Stimulated activated CD8-positive, alpha-beta memory T cell treated with anti-CD3 and anti-CD28 coated beads, Interleukin-12 subunit alpha, Interleukin-12 subunit beta, amount 100 ng/mL, for 24 hours (primary cell): ENCODE data around the gene FAM13A.

Source experiments
- DNase-seq: peaks from one replicate; pipeline ENCODE4 v3.0.0-alpha.2; 2020; ENCODE audit errors: extremely low read depth

FAM13A gene

DNA sequence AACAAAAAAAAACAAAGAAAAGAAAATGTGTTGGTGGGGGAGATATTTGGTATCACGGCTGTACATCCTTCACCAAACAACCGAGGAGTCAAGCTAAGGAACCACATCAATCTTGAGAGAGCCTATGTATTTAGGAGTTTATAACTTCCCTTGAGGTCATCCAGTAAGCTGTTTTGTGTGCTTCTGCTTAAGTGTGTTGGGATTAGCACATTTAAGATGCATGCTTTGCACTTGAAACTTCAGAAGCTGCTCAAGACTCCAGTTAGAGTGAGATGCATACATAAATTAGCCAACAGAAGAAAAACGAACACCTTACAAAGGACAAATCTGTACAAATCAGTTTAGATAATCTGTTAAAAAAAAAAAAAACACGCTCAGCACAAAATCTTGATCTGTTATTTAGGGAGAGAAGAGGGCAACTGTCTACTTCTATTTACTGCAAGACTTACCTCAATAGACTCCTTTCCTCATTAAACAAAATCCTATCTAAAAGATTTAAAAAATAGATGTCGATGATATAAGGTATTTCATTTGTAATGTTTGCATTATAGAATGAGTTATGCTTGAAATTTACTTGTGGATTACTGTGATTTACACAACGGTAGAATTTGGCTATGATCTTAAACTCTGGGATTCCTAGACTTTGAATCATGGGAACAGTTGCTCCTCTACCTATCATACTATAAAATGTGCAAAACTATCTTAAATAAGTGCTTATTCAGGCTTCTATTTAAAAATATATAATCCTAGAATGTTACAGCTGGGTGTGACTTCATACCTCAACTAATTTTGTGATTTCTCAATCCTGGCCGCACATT, 305.5 kb downstream of the FAM13A start:
- no peak for DNase-seq

DNA sequence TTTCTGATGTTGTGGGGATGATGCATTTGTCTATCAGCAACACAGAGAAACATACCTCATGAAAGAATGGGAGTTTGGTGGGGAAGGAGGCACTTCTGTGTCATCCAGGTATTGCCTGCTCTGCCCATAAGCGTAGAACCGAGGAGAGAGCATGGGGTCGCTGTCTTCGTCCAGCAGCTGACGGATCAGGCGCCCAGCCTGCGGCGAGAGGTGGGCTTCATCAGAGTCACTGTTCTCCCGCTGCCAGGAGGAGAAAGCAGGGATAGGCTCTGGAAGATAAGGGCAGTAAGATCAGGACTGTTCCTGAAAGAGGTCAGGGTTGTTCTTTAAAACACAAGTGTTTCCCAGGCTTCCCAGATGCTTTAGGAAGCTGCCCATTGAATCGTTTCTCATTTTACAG, 306.6 kb downstream of the FAM13A start:
- DNase-seq = no peak

DNA sequence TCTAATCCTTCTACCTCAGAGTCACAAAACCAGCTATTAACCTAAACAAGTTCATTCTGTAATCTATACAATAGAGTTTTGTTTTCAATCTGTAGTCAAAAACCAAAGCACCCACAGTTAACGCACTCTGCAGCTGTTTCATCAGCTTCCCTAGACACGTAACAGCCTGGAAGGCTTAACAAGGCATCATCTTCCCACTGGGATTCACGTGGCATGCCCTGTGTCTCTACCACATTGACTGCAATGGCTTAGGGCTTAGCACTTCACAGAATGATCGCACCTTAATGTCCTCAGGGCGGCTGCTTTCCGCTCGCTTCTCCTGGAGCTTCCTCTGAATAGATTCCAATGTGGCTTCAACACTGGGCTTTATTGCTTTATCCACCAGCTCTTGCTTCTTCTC, 309.6 kb downstream of the FAM13A start:
- no peak for DNase-seq

DNA sequence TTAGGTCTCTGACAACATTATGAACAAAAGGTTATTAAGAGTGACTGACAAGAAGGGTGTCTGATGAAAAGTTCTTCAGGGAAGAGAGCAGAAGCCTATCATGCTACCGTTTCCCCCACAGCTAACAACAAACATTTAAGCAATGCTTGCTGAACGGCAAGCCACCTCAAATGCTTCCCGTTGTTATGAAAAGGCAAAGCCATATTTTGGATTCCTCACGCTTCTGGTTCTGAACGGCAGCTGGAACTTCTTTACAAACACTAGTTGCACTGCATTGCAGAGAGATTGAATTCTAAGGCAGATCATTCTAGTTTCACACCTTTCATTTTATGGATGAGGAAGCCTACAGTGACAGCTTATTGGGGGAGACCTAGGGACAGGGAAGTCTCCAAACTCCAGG, 310.8 kb downstream of the FAM13A start:
- DNase-seq = no peak

DNA sequence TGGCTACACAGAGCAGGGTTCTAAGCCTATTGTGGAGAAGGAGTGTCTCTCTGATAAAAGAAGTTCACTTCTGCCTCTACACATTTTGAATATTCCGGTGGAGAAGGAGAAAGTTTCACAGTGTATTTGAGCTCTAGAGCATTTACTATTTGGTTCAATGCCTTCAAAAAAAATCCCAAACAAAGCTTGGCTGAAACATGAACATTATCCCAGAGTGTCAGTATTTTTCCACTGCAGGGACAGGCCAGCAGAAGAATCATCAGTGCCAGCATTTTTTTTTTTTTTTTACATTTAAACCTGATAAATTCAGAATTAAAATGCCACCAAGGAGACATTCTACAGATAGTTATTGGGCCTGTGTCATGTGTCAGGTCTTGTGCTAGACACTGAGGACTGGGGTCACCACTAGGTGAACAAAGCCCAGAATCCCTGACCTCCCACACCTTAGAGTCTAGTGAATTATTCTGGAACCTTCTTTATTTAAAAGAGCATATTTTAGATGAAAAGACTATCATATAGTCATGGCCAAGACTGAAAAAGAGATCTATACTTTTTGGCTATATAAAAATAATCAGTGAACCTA, 311.3 kb downstream of the FAM13A start:
- no peak for DNase-seq

DNA sequence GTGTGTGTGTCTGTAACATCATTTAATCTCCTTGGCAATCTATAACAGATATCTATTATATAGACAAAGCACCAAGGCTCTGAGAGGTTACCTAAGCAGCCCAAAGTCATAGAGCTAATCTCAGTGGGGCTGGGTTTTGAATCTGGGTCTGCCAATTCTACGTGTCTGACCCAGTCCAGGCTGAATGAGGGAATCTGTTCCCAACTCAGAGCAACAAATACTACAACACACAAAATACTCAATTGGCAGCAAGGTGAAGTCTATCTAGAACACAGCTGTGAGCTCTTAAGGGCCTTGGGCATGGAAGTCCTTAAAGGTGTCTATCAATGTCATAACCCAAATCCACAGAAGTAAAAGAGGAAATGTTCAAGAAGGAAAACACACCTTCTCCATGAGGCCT, 311.8 kb downstream of the FAM13A start:
- DNase-seq = no peak

DNA sequence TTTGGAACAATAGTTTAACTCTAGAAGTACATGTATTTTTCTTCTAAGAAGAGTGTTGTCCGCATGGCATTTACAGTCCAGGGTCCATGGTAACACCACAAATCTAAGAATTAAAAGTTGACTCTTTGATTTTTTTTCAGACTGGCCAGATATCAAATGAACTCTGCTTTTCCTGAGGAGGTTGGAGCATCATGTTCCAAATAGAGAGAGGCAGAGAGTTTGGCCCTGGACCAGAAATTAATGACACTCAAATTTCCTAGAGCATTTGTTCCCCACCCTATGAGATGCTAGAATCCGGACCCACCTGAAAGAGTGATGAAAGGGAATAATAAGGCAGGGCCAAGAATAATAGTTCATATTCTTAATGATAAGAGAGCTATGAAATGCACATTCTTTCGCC, 312.4 kb downstream of the FAM13A start:
- DNase-seq = no peak

DNA sequence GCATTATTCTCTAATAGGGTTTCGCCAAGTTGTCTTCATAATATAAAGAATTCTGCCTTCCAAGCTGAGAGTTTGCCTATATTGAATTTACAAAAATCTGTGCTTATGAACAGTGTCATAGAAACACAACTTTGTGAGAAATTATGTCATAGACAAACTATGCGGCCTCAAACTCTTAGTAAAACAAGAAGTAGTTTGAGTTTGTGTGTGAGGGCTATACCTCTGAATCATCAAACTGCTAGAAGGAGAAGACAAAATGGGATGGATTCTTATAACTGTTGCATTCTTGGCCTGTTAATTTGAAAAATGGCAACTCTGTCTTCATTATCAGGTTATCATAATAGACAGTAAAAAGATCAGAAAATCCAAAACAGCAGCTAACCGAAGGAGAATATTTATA, 313.3 kb downstream of the FAM13A start:
- no peak for DNase-seq

DNA sequence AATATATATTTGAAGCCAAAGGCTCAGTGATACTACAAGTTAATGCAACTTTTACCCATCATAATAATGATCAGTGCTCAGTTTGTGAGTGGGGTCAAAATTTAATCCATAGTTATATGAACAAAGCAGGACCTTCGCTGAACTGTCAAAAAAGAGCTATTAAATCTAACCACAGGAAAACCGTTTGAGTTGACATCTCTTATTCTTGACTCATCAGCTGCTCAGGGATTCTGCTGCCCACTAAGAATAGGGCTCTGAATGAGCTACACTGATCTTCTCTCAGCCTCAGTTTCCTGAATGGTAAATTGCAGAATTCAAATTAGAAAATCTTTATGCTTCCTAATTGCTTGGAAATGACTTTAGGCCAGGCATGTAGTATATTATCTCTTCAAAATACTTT, 314.4 kb downstream of the FAM13A start:
- no peak for DNase-seq

DNA sequence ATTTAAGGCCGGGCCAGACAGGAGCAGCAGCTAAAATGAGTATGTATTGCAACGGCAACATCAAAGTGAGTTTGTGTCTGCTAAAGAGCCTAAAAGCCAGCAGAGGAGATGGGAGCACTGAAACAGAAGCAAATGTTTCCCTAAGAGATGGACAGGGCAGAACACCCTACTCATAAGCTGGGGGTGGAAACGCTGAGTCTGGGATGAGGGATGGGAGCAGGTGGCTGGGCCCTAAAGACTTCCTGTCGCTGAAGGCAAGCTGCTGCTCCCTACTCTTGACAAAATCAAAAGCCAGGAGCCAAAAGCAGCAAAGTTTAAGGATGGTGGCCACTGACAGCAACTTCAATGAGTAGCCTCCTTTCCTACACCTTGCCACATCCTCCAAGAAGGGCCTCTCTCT, 318.8 kb downstream of the FAM13A start:
- no peak for DNase-seq

DNA sequence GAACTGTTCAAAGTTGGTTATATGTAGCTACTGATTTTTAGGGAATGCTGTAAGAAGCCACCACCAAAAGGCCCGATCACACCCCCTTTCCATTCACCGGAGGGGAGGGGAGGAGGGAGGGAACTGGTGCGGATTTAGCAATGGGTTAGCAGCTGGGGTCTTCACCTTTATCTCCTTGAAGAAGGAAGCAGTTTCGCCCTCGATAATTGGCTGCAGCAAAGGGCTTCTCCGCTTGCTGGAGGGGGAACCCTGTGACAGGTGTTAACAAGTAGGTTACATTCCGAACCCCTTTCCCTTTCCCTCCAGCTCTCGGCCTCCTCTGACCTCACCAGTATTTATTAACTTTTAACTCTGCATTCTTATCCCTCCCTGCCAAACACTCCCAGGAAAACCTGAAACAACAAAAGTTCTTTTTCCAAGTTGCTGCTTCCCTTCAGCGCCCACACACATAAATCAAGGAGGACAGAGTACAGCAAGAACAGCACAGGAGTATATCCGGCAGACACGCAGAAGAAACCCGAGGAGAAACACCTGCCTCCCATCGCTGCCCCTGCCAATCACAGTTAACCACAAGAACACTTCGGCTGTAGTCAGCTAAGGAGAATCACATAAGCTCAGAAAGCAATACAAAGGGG, 319.6 kb downstream of the FAM13A start:
- no peak for DNase-seq

DNA sequence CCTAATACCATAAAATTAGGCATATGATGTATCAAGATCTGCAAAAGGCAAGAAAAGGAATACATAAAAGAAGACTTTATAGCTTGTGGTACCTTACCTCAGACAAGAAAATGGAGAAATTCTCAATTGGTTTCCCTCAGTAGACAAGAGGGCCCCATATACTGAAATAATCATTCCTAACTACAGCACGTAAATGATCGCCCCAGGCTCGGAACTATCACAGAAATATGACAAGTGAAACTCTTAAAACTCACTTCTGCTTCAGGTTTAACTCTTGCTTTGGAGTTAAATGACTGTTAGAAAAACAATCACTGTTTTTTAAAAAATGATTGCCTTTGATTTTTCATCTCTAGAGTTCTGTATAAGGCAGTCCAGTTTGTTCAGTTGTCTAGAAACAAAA, 320.7 kb downstream of the FAM13A start:
- no peak for DNase-seq

DNA sequence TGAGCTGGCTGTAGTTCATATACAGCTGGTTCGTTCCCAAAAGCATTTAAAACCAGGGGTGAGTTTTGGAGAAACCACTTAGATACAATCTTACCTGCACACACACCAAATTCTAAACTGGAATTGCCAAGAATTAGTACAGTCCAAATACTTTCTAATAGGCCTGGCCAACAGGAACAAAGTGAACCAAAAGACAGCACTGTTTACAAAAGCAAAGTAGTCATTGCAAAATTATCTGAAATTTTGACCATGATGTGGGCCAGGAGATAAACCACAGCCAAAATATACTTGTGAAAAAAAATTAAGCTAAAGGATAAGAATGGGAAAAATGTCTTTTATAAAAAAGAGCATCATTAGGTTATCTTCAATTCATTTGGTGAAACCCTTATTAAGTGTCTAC, 321.4 kb downstream of the FAM13A start:
- no peak for DNase-seq

DNA sequence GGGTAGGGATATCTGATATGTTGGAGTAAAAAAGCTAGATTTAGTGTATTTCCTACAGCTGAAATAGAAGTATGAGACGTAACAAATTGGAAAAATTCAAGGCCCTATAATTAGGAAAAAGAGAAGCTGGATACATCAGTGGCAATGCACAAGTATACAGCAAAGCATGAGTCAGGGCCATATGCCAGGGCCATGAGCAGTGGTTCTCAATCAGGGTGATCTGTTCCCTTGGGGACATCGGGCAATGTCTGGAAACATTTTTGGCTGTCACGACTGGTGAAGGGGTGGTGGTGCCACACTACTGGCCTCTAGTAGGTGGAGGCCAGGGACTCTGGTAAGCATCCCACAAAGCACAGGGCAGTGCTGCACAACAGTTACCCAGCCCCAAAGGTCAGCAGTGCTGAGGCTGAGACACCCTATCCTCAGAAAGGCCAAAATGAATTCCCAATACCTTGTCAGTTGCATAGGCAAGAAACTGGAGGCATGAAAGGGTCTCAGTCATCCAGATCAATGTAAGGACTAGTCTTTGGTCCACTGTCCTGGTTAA, 322.5 kb downstream of the FAM13A start:
- DNase-seq = no peak

DNA sequence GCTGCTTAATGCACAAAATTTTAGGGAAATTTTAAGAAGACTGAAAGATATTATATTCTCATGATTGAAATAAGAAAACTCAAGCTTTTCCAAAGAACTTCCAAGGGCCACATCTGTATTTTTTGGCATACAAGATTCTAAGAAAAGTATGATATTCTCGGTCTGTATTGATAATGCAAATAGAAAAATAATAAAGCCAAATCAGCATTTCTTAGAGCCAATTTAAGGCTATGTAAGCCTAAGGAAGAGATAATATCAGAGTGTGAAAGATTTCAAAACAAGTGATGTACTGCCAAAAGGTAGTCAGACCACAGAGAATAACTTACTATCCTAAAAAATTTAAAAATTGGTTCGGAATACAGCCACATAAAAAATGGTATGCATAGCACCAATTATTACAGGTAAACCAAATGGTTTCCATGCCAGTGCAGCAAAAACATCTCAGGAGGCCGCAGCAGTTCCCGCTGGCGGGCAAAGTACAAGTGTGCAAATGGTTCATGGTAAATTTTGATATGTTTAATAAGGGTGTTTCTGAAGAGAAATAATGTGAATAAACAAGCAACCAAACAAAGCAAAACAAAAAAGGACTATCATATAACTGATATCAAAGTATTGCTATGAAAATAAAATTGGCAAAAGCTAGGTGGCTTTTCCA, 324.1 kb downstream of the FAM13A start:
- no peak for DNase-seq

DNA sequence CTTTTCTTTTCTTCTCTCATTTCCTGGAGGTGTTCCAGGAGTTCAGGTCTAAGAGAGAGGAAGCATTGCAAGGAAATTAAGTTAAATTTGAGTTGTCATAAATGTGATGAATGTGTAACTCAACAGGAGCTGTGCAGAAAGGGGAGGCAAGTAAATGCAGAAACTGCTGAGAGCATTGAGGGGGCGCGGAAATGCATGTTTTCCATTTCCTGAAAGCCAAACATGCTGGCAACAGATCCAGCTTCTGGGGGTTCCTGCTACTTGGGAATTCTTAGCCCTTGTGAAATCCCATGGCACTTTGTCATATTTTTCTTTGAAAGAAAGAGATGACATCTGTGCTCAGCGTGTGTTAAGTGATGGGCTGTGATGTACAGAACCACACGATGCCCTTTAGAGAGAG, 325.6 kb downstream of the FAM13A start:
- DNase-seq = no peak

DNA sequence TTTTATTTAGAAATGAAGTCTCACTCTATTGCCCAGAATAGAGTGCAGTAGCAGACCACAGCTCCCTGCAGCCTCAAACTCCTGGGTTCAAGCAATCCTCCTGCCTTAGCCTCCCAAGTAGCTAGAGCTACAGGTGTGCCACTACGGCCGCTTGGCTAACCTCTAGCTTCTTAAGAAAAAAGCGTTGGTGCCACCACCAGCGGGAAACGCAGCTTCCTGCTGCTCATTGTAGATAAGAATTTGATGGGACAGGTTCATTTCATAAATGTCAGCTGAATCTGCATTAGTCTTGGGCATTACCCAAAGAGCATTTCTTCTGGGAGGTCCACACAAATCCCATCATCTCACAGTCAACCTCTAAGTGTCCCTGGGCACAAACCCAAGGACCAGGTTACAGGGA, 326.2 kb downstream of the FAM13A start:
- DNase-seq = no peak

DNA sequence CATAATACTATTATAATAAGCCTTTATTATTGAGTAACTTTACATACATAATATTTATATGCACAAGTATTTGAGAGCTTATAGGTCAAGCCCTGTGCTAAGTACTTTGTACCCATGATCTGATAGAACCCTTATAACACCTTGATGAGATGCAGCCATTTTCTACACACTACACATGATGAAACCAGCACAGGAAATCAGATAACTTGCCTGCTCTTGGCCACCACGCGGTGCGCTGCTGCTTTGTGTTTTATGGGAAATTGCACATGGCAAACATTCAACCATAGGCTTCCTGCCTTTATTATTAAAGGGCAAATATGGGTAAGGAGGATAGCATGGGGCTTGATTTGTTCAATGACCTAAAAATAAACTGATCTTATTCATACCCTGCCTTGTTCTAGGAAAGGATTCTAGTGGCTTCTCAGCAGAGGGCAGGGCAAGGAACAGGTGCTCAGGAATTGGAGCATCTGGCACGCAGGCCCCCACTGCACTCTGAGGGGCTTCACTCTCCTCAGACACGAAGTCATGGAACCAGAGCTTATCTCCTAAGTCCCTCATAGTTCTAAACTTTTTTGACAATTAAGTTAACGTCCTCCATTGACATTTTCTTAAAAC, 327.7 kb downstream of the FAM13A start:
- DNase-seq = no peak

DNA sequence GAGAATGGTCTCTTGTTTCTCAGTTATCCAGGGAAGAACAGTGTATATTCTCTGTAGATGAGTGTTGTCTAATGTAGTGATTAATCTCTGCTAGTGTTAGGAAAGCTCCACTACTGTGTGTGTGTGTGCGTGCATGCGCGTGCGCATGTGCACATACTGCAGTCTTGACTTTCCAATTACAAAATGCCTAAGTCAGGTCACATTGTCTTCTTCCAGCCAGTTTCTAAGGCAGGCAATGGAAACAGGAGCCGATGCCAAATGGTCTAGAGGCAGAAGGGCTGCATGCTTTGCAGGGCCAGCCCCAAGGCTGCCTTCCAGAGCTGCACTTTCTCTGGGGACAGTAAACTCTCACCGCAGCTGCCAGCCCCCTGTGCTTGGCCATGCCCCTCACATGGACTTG, 328.8 kb downstream of the FAM13A start:
- DNase-seq = no peak

DNA sequence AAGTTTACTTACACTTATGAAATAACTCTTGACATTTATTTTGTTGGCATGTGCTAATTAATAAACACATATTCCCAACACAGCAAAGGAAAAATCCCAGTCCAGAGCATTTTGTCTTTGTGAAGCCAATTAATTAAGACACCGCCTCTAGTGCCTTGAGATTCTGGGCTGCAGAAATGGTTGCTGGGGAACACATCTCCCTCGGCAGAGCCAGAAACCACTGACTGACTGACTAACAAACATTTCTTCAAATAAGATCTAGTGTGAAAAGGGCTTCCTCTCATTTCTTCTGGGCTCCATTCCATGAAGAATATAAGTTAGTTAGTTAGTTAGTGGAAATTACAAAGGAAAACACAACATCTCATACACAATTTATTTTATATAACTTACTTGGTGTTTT, 331.0 kb downstream of the FAM13A start:
- no peak for DNase-seq

DNA sequence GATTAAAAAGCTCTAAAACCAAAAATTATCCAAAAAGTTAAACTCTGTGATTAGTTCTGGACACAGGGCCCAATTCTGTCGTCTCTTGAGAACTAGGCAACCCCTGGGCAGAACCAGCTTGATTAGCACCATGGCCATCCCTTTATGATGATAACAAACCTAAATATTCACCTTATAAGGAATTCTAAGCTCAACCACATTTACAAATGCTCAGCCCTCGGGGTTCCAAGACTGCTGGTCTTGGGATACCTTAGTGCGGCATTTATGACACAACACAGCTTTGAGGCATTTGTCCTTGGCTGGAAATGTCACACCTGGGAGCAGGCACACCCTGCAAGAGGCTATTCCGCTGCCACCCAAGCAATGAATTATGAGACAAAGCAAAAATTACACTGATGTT, 331.8 kb downstream of the FAM13A start:
- DNase-seq = no peak

DNA sequence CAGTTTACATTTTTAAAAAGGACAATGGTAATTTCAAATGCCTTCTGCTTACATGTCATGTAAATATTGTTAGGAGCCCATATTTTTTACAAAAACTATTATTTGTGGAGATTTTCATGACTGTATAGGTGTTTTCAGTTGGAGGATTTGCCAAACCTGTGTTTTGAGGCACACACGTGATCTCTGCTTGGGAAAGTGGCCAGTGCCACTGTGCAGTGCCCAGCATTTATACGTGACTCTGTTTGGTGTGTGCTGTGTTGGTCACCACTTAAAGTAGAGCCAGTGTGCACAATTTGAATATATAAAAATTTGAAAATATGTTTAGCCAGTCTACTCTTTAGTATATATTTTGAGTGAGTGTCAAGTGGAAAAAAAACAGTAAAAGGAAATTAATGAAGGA, 332.6 kb downstream of the FAM13A start:
- DNase-seq = no peak
